ENCODE results near the gene PLET1. TPM values are rescaled to one million over a fixed set of nuclear protein-coding genes. Genes with fewer than 3 reads are reported as not detected.
A peak's percentile ranks its signal among the peaks of the same experiment; 100 is the strongest.

Gene PLET1
- total RNA-seq, 1 donor from 2014 or later: not detected

- no peak for DNase-seq
- Histone ChIP-seq H3K9me3 (replicated peaks) (no peaks in the 10 kb centered on the region), H3K27ac (replicated peaks) (peak overlapping the region; percentile 84), H3K4me1 (peaks cover 48% of the 10 kb centered on the region), H3K36me3 (peaks cover 6% of the 10 kb centered on the region), H3K4me3 (no peak overlapping the region), H3K27me3 (ENCODE audit: low read depth) (no peaks in the 10 kb centered on the region)
- no peak for TF ChIP-seq CTCF (IDR thresholded peaks at IDR 0.05; ENCODE audit: borderline replicate concordance)
- intact Hi-C loops (cut with micrococcal nuclease): loop anchor here (10.0 kb wide), 1 partner anchor 259 kb away; no protein-coding TSS in a partner anchor
These were observed 35.4 kb upstream of the PLET1 start for GRCh38 chr11:112296044-112296443.

GRCh38 chr11:112294688-112295340 lies 34.2 kb upstream of the PLET1 start:
- intact Hi-C loops (cut with micrococcal nuclease): loop anchor here (10.0 kb wide), 1 partner anchor 260 kb away; no protein-coding TSS in a partner anchor
- DNase-seq: no peak
- peak overlapping the region; percentile 84 for H3K27ac ChIP-seq (replicated peaks)
- peaks cover 6% of the 10 kb centered on the region for H3K36me3 ChIP-seq
- peaks cover 52% of the 10 kb centered on the region for H3K4me1 ChIP-seq
- no peak for TF ChIP-seq CTCF (IDR thresholded peaks at IDR 0.05; ENCODE audit: borderline replicate concordance)
- H3K4me3 ChIP-seq: no peak overlapping the region
- H3K9me3 ChIP-seq (replicated peaks): no peaks in the 10 kb centered on the region
- H3K27me3 ChIP-seq (ENCODE audit: low read depth): no peaks in the 10 kb centered on the region

GRCh38 chr11:112293614-112294013 lies 33.0 kb upstream of the PLET1 start:
- Histone ChIP-seq H3K4me3 (no peak overlapping the region), H3K36me3 (peaks cover 6% of the 10 kb centered on the region), H3K9me3 (replicated peaks) (no peaks in the 10 kb centered on the region), H3K27me3 (ENCODE audit: low read depth) (no peaks in the 10 kb centered on the region), H3K27ac (replicated peaks) (peak overlapping the region; percentile 84), H3K4me1 (peaks cover 51% of the 10 kb centered on the region)
- intact Hi-C loops (cut with micrococcal nuclease): loop anchor here (10.0 kb wide), 1 partner anchor 261 kb away; no protein-coding TSS in a partner anchor
- DNase-seq: peak; percentile 31
- TF ChIP-seq CTCF (IDR thresholded peaks at IDR 0.05; ENCODE audit: borderline replicate concordance): no peak

GRCh38 chr11:112292785-112293407 lies 32.2 kb upstream of the PLET1 start:
- no peak overlapping the region for H3K4me3 ChIP-seq
- no peak for TF ChIP-seq CTCF (IDR thresholded peaks at IDR 0.05; ENCODE audit: borderline replicate concordance)
- no peak for DNase-seq
- H3K36me3 ChIP-seq: peaks cover 6% of the 10 kb centered on the region
- peaks cover 46% of the 10 kb centered on the region for H3K4me1 ChIP-seq
- peak overlapping the region; percentile 84 for H3K27ac ChIP-seq (replicated peaks)
- intact Hi-C loops (cut with micrococcal nuclease): loop anchor here (10.0 kb wide), 1 partner anchor 262 kb away; no protein-coding TSS in a partner anchor
- no peaks in the 10 kb centered on the region for H3K9me3 ChIP-seq (replicated peaks)
- no peaks in the 10 kb centered on the region for H3K27me3 ChIP-seq (ENCODE audit: low read depth)

GRCh38 chr11:112292188-112292587 lies 31.5 kb upstream of the PLET1 start:
- Histone ChIP-seq H3K27ac (replicated peaks) (peak overlapping the region; percentile 84), H3K27me3 (ENCODE audit: low read depth) (no peaks in the 10 kb centered on the region), H3K4me1 (peaks cover 46% of the 10 kb centered on the region), H3K4me3 (peak overlapping the region; percentile 78), H3K36me3 (peaks cover 3% of the 10 kb centered on the region), H3K9me3 (replicated peaks) (no peaks in the 10 kb centered on the region)
- DNase-seq: no peak
- no peak for TF ChIP-seq CTCF (IDR thresholded peaks at IDR 0.05; ENCODE audit: borderline replicate concordance)
- intact Hi-C loops (cut with micrococcal nuclease): loop anchor here (10.0 kb wide), 1 partner anchor 263 kb away; no protein-coding TSS in a partner anchor

Data from left ventricle myocardium inferior (tissue), 1 donor.